D721Med (cell line): Measurements from ENCODE around the gene ACTG2.
"Not testable (repeated sequence)": the region's sequence is repeated elsewhere in the genome, so short reads cannot be mapped to it uniquely, and the experiment has no call there.

Source experiments
- DNase-seq: peaks from one replicate; pipeline ENCODE4 v3.0.0; 2011; ENCODE audit warnings: low spot score; ENCODE audit not compliant: insufficient read length
- FAIRE-seq: peaks from 2 replicates; lab custom pipeline; 2011; peaks lifted over from hg19 to GRCh38; lab: Jason Lieb, UNC
- CTCF ChIP-seq: IDR thresholded peaks from 2 replicates; pipeline ENCODE4 v1.5.1; 2012; ENCODE audit warnings: mild to moderate bottlenecking, control low read depth; ENCODE audit not compliant: insufficient read depth; ENCODE audit errors: missing control alignments

ACTG2 gene

GRCh38 chr2:73859721-73860586 lies 32.9 kb upstream of the ACTG2 start:
- no peak for TF ChIP-seq CTCF
- DNase-seq (no peak), FAIRE-seq (no peak)

- TF ChIP-seq CTCF, result no peak
- FAIRE-seq, result no peak
These were observed 29.8 kb upstream of the ACTG2 start for GRCh38 chr2:73862987-73863386.

GRCh38 chr2:73868204-73868978 lies 24.4 kb upstream of the ACTG2 start:
- no peak for FAIRE-seq
- TF ChIP-seq CTCF, result no peak
- no peak for DNase-seq

More at GRCh38 chr2:73862987-73863386, 29.8 kb upstream of the ACTG2 start:
- DNase-seq, result no peak

- no peak for DNase-seq
- TF ChIP-seq CTCF, result no peak
- FAIRE-seq, result no peak
These were observed 22.7 kb upstream of the ACTG2 start for GRCh38 chr2:73870084-73870483.

GRCh38 chr2:73877071-73877802 lies 15.6 kb upstream of the ACTG2 start:
- no peak for TF ChIP-seq CTCF
- DNase-seq, result no peak
- no peak for FAIRE-seq

GRCh38 chr2:73877984-73878383 lies 14.8 kb upstream of the ACTG2 start:
- FAIRE-seq, DNase-seq: not testable (repeated sequence)

- DNase-seq, result no peak
- no peak for FAIRE-seq
- no peak for TF ChIP-seq CTCF
These were observed 7.4 kb upstream of the ACTG2 start for GRCh38 chr2:73885406-73885805.
